8988T (cell line): ENCODE results near the gene LRP1.

Source experiments
- DNase-seq: peaks from one replicate; pipeline ENCODE4 v3.0.0; 2011

LRP1 gene

DNA sequence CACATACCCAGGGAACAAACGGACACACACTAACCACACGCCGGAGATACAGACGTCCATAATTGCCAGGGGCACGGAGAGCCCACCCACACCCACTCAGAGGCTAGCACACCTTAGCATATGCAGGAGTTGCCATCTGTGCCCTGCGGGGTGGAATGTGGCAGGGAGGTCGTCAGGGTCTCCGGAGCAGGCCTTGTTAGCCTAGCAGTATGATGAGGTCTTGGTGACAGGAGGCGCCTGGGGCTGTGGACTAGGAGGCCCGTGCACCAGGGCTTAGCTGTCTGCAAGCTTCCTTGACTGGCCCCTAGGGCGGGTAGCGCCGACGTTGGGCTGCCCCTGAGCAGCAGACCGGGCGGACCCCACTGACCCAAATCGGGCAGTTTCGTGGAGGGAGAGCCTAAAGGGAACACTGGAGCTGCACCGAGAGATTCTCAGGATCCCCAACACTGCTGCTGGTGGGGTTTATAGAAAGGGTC, 112.7 kb downstream of the LRP1 start:
- DNase-seq, result no peak

DNA sequence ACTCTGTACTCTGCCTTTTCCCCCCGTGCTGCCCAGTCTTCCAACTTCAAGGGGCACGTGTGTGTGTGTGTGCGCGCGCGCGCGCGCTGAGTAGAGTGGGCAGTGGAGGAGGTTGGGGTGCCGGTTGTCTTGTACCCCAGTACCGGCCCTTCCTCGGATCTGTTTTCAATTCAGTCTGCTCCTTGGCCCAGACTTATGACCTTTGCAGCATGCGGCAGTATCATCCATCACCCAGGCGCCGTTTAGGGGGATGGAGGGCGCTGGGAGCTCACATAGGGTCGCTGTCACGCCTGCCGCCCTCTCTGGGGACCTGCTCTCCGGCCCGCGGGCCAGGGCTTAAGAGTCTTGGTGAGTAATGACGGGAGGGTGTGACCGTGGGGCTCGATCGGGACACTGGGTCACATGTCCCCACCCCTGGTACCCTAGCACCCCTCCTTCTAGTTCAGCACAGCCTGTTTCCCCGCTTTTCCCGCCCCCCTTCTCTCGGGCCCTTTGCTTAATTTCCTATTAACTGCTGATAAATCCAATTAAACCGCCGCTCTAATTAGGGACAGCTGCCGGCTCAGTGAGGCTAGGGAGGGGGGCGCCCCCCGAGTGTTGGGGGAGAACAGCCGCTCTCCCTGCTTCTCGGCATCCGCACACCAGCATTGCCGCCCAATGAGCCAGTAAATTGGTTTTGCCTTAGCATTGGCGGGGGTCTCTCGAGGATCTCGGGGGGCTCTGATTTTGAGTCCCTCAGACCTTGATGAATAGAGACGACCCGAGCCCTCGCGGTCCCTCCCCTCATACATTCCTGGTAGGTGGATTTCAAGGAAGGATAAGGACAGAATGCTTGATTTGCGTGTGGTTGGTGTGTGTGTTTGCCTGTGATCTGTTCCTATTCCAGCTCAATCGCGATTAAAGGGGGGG, 113.4 kb downstream of the LRP1 start:
- DNase-seq, result no peak

DNA sequence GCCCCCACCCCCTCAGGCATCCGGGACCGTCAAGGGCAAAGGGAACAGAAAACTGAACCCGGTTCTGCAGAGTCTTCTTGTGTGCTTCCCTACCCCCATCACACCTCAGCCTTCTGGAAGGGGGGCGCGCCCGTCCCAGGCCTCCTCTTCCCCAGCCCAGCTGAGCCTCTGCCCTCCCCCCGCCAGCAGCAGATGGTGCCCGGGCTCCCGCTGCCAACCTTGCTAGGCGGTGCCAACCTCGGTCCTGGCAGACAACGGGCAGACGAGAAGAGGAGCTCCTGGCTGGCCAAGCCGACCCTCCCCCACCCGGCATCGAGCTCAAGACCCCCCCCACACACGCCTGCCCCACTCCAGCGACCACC, 114.0 kb downstream of the LRP1 start:
- no peak for DNase-seq

DNA sequence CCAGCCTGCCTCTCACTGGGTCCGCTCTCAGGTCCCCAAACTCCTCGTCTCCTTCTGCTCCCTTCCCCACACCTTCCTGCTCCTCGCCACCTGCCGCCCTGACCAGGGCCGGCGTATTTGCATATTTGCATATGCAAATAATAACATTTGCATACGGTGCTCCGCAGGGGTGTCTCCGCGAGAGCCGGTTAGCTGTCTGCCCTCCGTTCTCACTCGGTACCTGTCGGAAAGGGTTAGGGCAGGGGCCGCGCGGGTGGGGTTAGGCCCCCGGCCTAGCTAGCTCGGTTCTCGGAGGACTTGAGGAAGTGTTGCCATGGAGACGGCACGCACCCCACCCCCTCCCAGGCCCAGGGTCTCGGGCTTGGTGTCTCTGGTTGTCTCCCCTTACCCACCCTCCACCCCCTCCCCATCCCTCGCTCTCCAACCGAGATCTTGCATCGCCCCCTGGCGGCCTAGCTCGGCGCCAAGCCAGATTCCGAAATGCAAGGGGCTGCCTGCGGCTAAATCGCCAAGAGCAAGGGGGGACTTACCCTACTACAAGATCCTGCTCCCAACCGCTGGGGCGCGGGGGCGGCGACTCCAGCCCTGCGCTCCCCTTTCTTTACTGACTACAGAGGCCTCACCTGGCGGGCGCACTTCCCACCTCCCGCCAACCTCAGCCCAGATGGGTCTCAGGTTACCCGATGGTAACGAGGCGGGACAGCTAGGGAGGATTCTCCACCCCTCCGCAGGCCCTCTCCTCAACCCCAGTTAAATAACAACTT, 114.6 kb downstream of the LRP1 start:
- DNase-seq, result peak; percentile 79

DNA sequence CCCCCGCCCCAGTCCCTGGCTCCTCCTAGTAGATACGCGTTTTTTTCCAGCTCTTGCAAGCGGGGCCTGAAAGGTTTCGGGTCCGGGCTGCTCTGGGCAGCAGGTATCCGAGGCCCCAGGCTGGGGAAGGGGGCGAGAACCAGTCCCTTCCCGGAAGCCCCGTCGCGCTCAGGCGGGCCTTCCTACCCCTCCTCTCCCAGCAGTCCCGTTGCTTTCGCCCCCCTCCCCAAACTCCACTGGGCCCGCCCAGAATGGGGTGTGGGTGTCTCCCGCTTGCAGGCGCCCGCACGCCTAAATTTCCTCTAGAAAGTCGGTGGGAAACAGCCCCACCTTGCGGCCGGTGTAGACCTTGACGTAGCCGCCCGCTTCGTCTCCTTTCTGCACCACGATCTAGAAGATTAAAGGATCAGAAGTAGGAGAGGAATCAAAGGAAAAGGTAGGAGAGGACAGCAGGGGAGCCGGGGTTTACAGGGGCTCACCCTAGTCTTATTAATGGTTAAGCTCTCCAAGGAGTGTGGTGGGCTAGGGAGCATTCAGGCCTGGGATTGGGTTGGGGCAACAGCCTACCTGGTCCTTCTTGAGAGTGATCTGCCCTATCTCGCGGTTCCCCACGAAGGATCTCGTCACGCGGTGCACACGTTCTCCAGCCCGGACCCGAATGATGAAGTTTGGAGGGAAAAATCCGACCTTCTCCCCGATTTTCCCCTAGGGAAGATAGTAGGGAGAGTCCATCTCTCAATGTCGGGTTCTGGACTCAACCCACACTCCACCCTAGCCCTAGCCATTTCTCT, 115.4 kb downstream of the LRP1 start:
- peak; percentile 89 for DNase-seq

DNA sequence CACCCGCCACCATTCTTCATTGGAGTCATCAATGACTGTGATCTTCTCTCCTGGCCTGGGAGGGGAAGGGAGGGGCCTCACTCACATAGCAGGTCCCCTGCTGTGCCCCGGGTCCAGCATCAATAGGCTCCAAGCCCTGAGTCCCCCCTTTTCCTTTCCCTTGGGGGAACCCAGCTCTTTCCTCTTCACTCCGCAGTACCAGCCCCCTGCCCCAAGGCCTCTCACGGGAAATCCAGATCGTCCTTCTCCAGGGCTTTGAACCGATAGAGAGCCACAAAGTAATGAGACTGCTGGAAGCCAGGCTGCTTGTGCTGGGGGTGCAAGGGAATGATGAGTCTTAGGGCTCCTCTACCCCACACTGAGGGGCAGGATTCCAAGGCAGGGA, 116.0 kb downstream of the LRP1 start:
- DNase-seq, result no peak

DNA sequence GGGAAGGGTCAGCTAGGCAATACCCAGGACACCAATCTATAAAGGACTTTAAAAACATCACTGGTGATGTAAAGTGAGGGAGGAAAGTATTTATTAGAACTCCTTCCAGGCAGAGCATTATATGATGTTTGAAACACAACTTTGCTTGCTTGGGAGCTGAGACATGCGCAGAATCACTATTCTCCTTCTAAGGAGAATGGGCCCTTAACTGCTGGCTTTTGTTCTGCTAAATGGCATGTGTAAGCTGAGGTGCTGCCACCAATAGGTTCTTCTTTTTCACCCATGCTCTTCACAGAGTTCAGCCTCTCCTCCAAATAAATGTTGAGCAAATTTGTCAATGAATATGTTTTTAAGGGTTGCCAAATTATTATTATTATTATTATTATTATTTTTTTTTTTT, 118.8 kb downstream of the LRP1 start:
- DNase-seq, result no peak

DNA sequence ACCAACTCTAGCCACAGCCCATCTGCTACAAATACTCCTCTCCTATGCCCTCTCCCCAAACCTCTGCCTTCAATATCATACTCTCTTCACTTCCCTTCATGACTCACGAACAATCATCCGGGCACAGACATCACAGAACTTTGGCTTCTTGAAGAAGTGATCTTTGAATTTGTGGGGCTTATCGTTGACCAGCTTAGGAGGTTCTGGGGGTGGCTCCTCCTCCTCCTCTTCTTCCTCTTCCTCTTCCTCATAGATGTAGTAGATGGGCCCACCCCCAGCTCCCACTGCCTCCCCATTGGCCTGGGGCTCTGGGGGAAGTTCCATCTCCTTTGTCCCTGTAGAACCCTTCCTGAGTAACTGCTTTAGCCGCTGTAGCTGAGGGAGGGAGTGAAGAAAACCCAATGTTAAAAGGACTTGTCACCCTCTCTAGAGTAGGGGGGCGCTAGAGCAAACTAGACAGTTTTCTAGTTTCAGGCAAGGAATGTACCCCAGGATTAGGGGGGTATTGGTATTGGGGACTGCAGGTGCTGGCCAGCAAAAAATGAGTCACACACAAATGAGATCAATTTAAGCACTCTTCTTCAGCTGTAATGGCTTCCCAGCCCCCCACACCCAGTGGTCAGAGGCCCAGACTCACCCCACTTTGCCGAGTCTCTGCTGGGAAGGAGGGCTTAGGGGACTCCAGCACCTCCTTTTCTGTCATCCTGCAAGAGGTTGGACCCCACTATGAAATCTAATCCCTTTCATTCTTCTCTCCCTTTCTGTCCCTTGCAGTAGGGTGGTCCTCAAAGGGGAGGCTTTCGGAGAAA, 120.9 kb downstream of the LRP1 start:
- DNase-seq, result no peak

DNA sequence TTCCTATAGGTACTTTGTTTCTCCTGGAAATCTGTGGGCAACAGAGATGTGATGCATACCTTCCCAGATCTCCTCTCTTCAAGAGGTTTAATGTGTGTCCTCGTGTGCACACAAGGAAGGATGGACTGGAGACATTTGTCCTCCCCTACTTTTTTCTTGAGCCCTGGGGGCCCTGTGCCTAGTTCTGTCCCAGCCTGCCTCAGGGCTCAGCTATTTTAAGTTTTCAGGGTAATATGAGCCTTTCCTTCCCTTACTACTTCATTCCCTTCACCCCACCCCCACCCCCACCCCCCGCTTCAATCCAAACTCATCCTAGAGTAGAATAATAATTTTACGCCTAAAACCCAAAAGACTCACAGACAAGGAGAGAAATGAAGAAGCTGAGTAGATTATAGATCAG, 122.3 kb downstream of the LRP1 start:
- DNase-seq, result no peak

DNA sequence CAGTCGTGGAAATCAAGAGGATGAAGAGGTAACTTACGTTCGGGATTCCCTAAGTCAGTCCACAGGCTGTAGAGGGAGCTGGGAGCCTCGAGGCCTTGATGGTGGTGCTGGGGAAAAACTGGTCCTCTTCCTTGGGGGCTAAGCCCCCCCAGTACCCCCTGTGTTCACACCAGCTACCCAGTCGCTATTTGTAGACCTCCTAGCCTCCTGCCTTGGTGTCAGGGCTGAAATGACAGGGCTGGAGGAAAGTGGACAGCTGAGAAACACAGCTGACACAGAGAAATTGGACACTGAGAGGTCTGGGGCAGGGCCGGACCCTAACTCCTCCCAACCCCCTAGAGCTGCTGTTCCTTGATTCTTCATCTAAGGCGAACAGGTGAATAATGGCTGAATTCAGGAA, 122.7 kb downstream of the LRP1 start, which contains the start of gene STAC3:
Gene STAC3, minus strand, starts transcription at position 232 of the 400 bp plus-strand sequence. CDS start 1,551 bp downstream, outside the sequence.
- DNase-seq, result no peak

DNA sequence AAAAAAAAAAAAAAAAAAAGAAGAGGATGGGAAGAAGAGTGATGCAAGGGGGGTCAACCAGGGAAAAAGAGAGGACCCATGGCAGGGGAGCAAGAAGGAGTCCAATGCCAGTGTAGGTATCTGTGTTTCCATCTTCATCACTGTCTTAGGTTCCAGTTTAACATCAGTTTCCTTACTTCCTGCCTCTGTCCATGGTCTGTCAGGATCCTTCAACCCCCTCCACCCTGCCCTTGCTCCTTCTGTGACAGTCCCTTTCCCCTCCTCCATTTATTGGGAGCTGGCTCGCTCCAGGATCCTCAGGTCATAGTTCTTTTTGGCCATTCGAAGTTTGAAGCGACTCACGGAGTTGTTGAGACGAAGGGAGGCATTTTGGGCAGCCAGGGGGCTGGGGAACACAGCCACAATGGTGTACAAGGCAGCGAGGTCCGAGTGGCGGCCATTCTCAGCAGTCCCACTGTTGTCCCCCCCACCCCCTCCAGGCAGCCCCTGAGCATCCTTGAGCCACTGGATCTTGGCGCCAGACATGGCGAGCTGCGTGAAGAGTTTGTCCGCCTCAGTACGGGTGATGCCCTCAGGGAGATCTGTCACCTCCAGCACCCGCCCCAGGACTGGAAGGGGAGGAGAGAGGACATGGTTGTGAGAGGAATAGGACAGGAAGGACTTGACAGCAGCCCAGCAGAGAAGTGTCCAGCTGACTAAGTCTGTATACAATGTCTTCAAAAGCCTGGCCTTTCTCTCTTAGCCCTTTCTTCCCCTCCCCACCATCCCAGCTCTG, 126.4 kb downstream of the LRP1 start:
- no peak for DNase-seq

DNA sequence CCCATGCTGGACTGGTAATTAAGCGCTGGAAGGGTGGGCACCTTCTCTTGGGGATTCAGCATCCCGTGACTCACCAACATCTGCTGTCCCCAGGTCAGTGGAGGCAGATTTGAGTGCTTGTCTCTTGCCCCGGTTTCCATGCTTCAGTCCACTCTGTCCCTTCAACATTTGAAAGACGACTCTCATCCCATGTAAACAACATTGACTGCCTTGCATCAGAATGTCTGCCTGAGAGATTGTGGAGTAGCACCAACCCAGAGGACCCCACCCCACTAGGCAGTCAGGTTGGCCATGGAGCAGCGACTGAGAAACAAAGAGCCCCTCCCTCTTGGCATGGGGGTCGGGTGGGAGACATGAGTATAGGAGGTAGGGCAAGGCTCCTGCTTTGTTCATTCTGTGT, 127.6 kb downstream of the LRP1 start:
- no peak for DNase-seq

DNA sequence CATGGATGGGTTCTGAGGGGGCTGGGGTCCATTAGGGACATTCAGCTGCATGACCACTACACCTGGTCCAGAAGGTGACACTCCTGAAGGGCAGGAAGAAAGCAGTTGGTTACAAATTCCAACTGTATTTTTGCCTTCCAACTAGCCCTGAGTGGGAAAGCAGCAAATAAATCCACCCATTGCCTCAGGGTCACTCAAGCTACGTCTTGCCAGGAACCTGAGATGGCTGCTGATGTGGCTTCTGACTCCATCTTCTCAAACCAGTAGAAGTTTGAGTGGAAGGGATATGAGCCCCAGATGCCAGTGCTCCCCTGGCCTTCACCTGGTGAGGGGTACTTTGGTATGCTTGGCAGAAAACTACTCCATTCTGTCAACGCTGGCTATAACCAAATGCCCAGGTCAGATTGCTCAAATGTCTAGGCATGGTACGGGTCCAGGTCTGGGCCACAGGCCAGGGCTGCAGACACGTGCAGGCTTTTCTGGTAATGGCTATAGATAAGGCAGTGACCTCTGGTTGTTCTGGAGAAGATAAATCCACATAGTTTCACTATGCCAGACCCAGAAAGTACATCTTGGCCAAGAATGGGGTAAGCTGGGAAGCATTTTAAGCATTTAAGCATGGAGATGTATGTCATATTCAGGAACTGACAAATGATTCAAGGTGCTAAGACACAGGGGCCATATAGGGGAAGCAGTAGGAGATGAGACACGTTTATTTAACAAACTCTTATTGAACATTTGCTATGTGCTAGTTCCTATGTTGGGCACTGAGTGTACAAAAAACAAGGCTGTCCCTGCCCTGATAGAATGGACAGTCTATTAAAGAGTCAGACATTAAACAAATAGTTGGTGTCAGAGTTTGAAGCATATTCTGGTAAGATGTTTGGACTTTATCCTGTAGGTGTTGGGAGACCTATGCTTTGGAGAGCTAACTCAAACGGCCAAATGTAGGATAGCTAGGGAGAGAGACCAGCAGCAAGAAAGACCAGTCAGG, 131.0 kb downstream of the LRP1 start:
- DNase-seq, result no peak

DNA sequence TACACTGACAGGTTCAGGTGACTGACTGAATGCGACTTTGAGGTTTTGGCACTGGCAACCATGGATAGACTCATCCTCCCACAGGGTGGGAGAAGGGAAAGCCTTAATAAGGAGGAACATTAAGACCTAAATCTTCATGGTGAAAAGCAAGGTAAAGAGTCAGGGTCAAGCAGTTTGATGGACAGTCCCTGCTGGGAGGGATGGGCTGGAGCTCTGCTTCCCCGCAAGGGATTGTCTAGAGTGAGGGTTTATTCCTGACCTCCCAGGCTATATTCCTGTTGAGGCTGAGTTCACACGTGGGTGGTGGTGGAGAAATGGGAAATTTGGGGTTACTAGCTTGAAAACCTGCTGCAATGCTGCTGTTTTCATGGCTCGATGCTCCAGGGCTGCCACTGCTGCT, 132.1 kb downstream of the LRP1 start:
- DNase-seq, result no peak

DNA sequence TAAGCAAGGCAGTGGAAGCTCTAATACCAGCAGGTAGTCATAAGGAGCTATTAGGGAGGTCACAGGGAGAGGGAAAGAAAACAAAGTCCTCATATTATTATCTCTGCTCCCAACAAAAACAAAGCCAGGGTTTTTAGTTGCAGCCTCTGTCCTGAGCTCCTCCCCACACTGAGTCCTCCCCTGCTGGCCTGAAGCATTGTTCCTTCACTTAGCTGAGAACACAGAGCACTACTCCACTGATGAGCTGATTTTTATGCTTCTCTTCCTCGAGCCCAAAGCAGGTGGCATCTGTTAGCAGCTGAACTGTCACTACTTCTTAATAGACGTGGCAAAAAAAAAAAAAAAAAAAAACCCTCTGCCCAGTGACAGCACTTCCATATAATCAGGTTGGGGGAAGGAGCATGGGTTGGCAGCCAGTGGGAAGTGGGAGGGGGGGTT, 133.2 kb downstream of the LRP1 start:
- DNase-seq, result no peak

DNA sequence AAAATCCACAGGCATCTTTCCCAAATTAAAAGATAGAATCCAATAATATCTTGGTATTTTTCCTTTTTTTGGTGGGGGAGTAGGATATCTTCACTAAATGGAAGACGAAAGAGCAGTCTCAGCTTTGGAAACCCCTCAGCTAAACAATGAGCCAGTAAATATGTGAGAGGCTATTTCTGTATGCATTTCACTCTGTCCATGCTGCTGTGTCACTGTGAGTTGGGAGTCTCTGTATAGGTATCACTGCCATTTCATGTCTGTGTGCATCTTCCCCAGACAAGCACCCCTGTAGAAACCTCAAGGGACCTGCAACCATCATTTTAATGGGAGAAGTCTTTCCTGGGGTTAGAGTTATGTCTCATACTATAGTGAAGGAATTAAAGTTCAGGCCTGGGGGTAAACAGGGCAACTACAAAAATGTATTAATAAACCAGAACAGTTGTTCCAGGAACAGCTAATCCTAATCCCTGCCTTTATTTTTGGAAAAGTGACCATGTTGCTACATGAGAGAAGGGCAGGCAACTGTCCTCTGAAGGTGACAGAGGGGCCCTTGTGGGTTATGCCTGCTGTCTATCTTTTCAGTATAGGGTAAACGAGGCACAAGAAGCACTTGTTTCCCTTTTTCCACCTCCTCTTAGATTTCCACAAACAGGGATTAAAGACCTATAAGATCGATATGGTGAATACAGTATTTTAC, 134.0 kb downstream of the LRP1 start:
- DNase-seq, result no peak
